DOHH2 (cell line): Measurements from ENCODE around the gene SLC5A10.

Experiments
- EZH2phosphoT487 ChIP-seq: fragments of 200-600 bp; sonication (generic); IDR thresholded peaks from 2 replicates; pipeline ENCODE4 v1.6.1; 2017; ENCODE audit warnings: borderline replicate concordance, mild to moderate bottlenecking, antibody characterized with exemption, low read length, moderate library complexity, mixed read lengths
- TF ChIP-seq, protein P1 (sequence below): fragments of 200-600 bp; sonication (generic); IDR thresholded peaks from one replicate; pipeline ENCODE4 v1.5.1; 2014; ENCODE audit warnings: antibody characterized with exemption, mild to moderate bottlenecking, low read depth, low read length; ENCODE audit not compliant: poor library complexity, severe bottlenecking

DNA sequence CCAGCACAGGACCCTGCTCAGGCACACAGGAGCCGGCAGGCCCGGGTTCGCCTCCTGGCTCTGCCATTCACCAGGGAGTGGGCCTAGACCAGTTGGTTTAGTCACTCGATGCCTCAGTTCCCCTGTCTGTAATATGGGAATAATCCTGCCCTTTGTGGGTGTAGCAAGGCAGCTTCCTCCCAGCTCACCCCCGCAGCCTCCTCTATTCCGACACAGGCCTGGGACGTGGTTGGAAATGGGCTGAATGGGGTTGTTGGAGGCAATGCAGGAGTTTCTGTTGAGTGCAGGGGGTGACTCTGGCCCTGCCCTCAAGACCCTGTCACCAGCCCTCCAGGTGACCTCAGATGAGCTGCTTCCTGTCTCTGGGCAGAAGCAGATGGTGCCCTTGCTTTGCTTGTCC, 19.8 kb downstream of the SLC5A10 start:
- TF ChIP-seq, protein P1, sequence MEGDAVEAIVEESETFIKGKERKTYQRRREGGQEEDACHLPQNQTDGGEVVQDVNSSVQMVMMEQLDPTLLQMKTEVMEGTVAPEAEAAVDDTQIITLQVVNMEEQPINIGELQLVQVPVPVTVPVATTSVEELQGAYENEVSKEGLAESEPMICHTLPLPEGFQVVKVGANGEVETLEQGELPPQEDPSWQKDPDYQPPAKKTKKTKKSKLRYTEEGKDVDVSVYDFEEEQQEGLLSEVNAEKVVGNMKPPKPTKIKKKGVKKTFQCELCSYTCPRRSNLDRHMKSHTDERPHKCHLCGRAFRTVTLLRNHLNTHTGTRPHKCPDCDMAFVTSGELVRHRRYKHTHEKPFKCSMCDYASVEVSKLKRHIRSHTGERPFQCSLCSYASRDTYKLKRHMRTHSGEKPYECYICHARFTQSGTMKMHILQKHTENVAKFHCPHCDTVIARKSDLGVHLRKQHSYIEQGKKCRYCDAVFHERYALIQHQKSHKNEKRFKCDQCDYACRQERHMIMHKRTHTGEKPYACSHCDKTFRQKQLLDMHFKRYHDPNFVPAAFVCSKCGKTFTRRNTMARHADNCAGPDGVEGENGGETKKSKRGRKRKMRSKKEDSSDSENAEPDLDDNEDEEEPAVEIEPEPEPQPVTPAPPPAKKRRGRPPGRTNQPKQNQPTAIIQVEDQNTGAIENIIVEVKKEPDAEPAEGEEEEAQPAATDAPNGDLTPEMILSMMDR = no peak
- no peak for TF ChIP-seq EZH2phosphoT487
